Measurements from ENCODE around the gene PNP. TPM values are rescaled to one million over a fixed set of nuclear protein-coding genes. Genes with fewer than 3 reads are reported as not detected.

The PNP gene
- total and polyA plus RNA-seq, 10 of the 15 experiments (the other 5 are each of a cell fraction or from before 2014, with no cell fraction given), result 103 to 215 (median 138) TPM

DNA sequence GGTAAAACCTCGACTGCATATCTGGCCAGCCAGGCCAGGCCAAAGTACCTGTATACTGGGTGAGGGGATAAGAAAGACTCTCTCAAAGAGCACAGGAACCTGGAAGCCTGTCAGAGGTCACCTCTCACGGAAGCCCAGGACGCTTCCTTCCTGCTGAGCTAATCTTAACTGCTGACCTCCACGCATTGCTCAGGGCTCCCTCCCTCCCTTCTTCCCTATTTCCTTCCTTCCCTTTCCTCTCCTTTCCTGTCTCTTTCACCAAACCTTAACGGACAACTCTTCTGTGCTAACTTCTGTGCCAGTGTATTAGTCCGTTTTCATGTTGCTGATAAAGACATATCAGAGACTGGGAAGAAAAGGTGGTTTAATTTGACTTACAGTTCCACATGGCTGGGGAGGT, 21.4 kb downstream of the PNP start (continued):
- TF ChIP-seq FOS (IDR thresholded peaks at IDR 0.05; ENCODE audit: borderline replicate concordance, extremely low read depth, insufficient read length) (no peak), IKZF1 (conservative IDR thresholded peaks at IDR 0.05) (0 out of 2 replicates have a peak, but pooled peaks have one; percentile 21)
- TF ChIP-seq, protein P1, sequence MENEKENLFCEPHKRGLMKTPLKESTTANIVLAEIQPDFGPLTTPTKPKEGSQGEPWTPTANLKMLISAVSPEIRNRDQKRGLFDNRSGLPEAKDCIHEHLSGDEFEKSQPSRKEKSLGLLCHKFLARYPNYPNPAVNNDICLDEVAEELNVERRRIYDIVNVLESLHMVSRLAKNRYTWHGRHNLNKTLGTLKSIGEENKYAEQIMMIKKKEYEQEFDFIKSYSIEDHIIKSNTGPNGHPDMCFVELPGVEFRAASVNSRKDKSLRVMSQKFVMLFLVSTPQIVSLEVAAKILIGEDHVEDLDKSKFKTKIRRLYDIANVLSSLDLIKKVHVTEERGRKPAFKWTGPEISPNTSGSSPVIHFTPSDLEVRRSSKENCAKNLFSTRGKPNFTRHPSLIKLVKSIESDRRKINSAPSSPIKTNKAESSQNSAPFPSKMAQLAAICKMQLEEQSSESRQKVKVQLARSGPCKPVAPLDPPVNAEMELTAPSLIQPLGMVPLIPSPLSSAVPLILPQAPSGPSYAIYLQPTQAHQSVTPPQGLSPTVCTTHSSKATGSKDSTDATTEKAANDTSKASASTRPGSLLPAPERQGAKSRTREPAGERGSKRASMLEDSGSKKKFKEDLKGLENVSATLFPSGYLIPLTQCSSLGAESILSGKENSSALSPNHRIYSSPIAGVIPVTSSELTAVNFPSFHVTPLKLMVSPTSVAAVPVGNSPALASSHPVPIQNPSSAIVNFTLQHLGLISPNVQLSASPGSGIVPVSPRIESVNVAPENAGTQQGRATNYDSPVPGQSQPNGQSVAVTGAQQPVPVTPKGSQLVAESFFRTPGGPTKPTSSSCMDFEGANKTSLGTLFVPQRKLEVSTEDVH (IDR thresholded peaks at IDR 0.05; ENCODE audit: low read depth, partially characterized antibody), result no peak

DNA sequence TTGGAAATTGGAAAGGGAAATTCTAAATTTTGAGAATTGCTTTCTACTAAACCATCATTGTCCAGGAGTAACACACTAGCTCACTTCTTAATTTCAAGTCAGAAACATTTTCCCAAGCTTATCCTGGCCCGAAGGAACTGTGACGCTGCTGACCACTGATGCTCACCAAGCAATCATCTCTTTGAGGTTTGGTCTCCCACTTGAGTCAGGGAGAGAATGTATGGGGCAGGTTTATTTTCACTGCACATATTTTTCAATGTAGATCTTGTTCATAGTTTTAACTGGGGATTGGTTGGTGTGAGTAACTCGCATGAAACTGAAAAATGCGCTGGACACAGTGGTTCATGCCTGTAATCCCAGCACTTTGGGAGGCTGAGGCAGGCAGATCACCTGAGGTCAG, 23.3 kb downstream of the PNP start:
- no peak overlapping the region for H3K4me3 ChIP-seq
- H3K9ac ChIP-seq (ENCODE audit: control insufficient read depth, insufficient read depth, low read length), result no peak overlapping the region
- no peaks in the 10 kb centered on the region; the same call in 2 of the 3 replicates for H3K9me3 ChIP-seq (replicated peaks; ENCODE audit: control insufficient read depth, insufficient read depth, low read length)
- SMC1A ChIA-PET (ENCODE audit: uncharacterized antibody, unreplicated experiment), result interaction anchor here (0.8 to 8.1 kb wide), 11 partner anchors 11 to 288 kb away, joined by 3 to 49 read pairs (median 6); partner anchors contain the start of genes APEX1, OSGEP, PIP4P1 and RNASE6
- no TSS peak for BruUV-seq (replicated peaks)
- H3K36me3 ChIP-seq (ENCODE audit: control insufficient read depth in 2 of 2, insufficient read depth in 2 of 2, low read length in 1 of 2), result no peaks in the 10 kb centered on the region
- peak overlapping the region; percentile 15; the same call in 1 of the 2 replicates for H3K4me2 ChIP-seq (ENCODE audit: control insufficient read depth, insufficient read depth)
- FAIRE-seq (no peak), ATAC-seq (no peak), DNase-seq (ENCODE audit: low read depth, low spot score) (no peak)
- no peaks in the 10 kb centered on the region for H3K27me3 ChIP-seq (replicated peaks in 1 of 2; ENCODE audit: control insufficient read depth in 2 of 2, insufficient read depth in 2 of 2, low read length in 1 of 2)
- no peaks in the 10 kb centered on the region for H3K79me2 ChIP-seq (ENCODE audit: control insufficient read depth, insufficient read depth, low read length)
- H2AFZ ChIP-seq (ENCODE audit: control insufficient read depth, low read depth, low read length), result no peak overlapping the region
- in situ Hi-C loops (cut with MboI), result no loop called here
- H3K27ac ChIP-seq (ENCODE audit: control insufficient read depth, insufficient read depth), result peak overlapping the region; percentile 77
- POLR2A ChIA-PET, result interaction anchor here (1.2 to 1.7 kb wide), 4 partner anchors 11 to 159 kb away, joined by 3 to 10 read pairs (median 6); partner anchors contain the start of genes APEX1 and PNP
- CTCF ChIA-PET, result interaction anchor here (0.7 to 2.5 kb wide), 8 partner anchors 11 to 191 kb away, joined by 3 to 20 read pairs (median 6); partner anchors contain the start of gene PIP4P1
- intact Hi-C loops (cut with micrococcal nuclease; ENCODE audit: unreplicated experiment), result loop anchor here (5.0 kb wide), 1 partner anchor 40 kb away; no protein-coding TSS in a partner anchor
- 97% methylated on average over 4 of the region's 4 CpGs for WGBS (ENCODE audit: insufficient coverage, insufficient replicate concordance, low lambda C conversion rate, missing lambda C conversion rate)
- H4K20me1 ChIP-seq (ENCODE audit: control insufficient read depth, insufficient read depth), result no peaks in the 10 kb centered on the region
- peaks cover 35% of the 10 kb centered on the region for H3K4me1 ChIP-seq (ENCODE audit: control insufficient read depth, insufficient read depth, low read length)
- RAD21 ChIA-PET (ENCODE audit: unreplicated experiment), result interaction anchor here (0.9 to 3.0 kb wide), 7 partner anchors 26 to 192 kb away, joined by 3 to 21 read pairs (median 5); partner anchors contain the start of genes PIP4P1 and RNASE4
- TF ChIP-seq, protein P2, sequence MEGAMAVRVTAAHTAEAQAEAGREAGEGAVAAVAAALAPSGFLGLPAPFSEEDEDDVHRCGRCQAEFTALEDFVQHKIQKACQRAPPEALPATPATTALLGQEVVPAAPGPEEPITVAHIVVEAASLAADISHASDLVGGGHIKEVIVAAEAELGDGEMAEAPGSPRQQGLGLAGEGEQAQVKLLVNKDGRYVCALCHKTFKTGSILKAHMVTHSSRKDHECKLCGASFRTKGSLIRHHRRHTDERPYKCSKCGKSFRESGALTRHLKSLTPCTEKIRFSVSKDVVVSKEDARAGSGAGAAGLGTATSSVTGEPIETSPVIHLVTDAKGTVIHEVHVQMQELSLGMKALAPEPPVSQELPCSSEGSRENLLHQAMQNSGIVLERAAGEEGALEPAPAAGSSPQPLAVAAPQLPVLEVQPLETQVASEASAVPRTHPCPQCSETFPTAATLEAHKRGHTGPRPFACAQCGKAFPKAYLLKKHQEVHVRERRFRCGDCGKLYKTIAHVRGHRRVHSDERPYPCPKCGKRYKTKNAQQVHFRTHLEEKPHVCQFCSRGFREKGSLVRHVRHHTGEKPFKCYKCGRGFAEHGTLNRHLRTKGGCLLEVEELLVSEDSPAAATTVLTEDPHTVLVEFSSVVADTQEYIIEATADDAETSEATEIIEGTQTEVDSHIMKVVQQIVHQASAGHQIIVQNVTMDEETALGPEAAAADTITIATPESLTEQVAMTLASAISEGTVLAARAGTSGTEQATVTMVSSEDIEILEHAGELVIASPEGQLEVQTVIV (IDR thresholded peaks at IDR 0.05; ENCODE audit: borderline replicate concordance, partially characterized antibody), result no peak
- TF ChIP-seq FOXK2 (IDR thresholded peaks at IDR 0.05) (no peak), NFYB (IDR thresholded peaks at IDR 0.05; ENCODE audit: insufficient read depth, low read depth, low read length) (no peak), POU2F2 (IDR thresholded peaks at IDR 0.05; ENCODE audit: borderline replicate concordance, low read depth, low read length) (no peak), HDAC2 (IDR thresholded peaks at IDR 0.05) (no peak), SREBF2 (IDR thresholded peaks at IDR 0.05; ENCODE audit: low read length) (no peak), ATF7 (IDR thresholded peaks at IDR 0.05; ENCODE audit: low read depth) (no peak), TBL1XR1 (IDR thresholded peaks at IDR 0.05; ENCODE audit: low read depth, low read length) (no peak), NR2C1 (IDR thresholded peaks at IDR 0.05) (no peak), ZZZ3 (IDR thresholded peaks at IDR 0.05; ENCODE audit: control insufficient read depth, insufficient read length, low read depth) (no peak), NBN (IDR thresholded peaks at IDR 0.05) (no peak), MXI1 (IDR thresholded peaks at IDR 0.05; ENCODE audit: low read depth, low read length) (no peak), RCOR1 (conservative IDR thresholded peaks at IDR 0.05; ENCODE audit: low read depth, low read length) (no peak), IKZF1 (conservative IDR thresholded peaks at IDR 0.05) (no peak)
- TF ChIP-seq, protein P3, sequence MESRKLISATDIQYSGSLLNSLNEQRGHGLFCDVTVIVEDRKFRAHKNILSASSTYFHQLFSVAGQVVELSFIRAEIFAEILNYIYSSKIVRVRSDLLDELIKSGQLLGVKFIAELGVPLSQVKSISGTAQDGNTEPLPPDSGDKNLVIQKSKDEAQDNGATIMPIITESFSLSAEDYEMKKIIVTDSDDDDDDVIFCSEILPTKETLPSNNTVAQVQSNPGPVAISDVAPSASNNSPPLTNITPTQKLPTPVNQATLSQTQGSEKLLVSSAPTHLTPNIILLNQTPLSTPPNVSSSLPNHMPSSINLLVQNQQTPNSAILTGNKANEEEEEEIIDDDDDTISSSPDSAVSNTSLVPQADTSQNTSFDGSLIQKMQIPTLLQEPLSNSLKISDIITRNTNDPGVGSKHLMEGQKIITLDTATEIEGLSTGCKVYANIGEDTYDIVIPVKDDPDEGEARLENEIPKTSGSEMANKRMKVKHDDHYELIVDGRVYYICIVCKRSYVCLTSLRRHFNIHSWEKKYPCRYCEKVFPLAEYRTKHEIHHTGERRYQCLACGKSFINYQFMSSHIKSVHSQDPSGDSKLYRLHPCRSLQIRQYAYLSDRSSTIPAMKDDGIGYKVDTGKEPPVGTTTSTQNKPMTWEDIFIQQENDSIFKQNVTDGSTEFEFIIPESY (IDR thresholded peaks at IDR 0.05), result no peak
